Stimulated activated CD4-positive, alpha-beta T cell treated with anti-CD3 and anti-CD28 coated beads, Interleukin-12 subunit alpha, Interleukin-12 subunit beta, amount 100 ng/mL, for 48 hours (primary cell): ENCODE results near the gene METTL3.

Experiments used
- DNase-seq, 3 donors: peaks; one replicate each; pipeline ENCODE4 v3.0.0-alpha.2; 2020; ENCODE audit warnings: low read depth in 2 of 3, low spot score in 1 of 3

METTL3 gene

DNA sequence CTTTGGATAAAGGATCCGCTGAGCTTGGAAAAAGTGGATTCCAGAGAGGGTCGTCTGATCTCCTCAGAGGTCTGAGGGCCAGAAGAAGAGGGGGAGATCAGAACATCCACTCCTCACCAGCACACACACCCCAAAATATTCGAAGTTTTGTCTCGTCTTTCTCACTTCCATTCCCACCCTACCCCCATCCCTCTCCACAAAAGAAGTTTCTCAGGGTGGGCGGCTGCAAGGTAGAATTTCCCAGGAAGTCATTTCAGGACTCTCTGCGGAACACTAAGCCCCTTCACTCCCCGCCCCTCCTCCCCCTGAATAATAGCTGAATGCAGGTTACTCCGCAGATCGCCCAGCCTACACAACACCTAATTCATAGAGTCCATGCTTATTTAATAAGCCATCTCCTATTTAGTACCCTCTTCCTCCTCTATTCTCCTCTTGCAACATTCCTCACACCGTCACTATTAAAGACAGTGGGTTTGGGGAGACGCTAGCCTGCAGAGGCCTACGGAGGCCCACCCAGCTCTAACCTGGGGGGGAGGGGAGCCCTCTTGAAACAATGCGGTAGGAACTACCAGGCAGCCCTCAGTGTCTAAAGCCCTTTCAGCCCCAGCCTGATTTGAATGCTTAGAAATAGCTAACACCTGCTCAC, 15.7 kb upstream of the METTL3 start:
- no peak for DNase-seq

- DNase-seq: peak; percentile 52 to 70 (median 63)
Observed at GRCh38 chr14:21525962-21526671, 15.0 kb upstream of the METTL3 start, which contains the start of gene SALL2. SALL2 (minus strand) TSS chr14:21526346; CDS start chr14:21526127, 219 bp downstream.

- DNase-seq: no peak
Observed at GRCh38 chr14:21525571-21525961, 14.4 kb upstream of the METTL3 start.

DNA sequence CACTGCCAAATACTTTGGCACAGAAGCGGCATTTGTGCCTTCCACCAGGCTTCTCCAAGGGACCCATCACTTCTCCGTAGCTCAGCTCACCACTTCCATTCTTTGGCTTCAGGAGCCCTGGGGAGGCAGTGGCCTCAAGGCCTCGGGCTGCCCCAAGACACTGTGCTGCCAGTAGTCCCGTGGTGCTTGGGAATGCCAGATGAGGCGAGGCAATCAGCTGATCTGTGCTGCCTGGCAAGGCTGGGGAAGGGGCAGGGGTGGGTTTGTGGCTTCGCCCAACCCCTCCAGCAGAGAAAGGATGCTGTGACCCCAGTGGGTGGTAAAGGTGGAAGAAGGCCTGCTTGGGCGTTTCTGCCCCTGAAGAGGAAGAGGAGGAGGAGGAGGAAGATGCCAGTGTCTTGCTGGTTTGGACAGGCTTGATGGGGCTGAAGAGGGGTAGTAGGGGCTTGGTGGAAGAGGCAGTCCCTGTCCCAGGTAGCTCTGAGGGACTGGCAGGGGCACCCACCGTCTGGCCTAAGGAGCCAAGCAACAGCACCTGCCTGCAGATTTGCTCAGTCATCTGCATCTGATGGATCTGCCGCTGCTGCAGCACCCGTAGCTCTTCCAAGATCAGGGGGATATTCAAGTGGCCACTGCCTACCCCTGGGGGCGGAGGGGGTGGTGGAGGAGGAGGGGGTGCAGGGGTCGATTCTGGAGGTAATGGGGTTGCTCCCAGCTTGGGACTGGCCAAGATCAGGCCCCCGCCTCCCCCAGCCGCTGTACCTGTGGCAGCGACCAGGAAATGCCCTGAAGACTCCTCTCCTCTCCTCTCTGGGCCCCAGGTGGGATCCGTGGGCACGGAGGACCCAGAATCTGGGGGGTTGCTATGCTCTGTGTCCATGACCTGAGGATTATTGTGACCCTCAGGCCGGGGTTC, 13.7 kb upstream of the METTL3 start:
- no peak for DNase-seq

DNA sequence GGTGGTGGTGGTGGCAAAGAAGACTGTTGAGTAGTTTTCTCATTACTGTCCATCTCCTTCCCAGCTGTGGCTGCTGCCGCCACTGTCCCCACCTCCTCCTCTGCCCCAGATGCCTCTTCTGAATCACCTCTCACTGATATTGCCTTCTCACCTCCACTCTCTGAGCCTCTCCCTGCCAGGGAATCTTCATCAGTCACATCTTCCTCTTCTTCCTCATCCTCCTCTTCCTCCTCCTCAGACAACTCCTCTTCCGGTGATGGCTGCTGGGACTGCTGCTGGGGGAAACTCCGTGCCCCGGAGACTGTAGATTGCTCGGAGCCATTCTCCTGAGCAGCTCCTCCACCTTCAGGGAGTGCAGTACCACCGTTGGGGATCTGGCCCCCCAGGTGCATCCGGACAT, 12.1 kb upstream of the METTL3 start:
- DNase-seq: no peak

- DNase-seq: no peak
Observed at GRCh38 chr14:21521501-21521900, 10.4 kb upstream of the METTL3 start.

DNA sequence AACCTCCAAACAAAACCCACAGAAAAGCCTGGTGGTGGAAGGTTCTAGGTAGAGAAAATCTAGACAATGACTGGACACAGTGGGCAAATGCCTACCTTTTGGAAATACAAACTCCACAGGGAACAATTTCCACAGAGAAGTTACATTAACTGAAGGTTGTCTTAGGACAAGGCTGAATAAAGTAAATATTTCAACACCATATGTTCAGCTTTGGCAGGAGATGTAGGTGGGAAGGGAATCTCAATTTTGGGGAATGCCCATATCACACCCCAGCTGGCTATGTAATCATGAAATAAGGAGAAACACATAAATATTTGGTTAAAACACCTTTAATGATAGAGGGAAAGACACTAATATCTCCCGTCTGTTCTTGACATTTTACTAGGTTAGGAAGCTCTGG, 9.6 kb upstream of the METTL3 start:
- DNase-seq: no peak

GRCh38 chr14:21518725-21519124, 7.6 kb upstream of the METTL3 start:
- no peak for DNase-seq

- no peak for DNase-seq
Observed at GRCh38 chr14:21514341-21514740, 3.2 kb upstream of the METTL3 start.

- DNase-seq: no peak
Observed at GRCh38 chr14:21509432-21510143, 1.6 kb downstream of the METTL3 start.

DNA sequence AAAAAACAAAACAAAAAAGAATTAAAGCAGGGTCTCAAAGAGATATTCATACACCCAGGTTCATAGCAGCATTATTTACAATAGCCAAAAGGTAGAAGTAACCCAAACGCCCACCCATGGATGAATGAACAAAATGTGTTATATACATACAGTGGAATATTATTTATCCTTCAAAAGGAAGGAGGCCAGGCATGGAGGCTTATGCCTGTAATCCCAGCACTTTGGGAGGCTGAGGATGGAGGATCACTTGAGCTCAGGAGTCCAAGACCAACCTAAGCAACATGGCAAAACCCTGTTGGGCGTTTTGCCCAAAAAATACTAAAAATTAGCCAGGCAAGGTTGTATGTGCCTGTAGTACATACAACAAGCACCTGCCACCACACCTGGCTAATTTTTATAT, 4.6 kb downstream of the METTL3 start:
- no peak for DNase-seq

GRCh38 chr14:21505012-21505553, 6.1 kb downstream of the METTL3 start:
- DNase-seq: peak in 1 of 3 donors; percentile 7

- DNase-seq: no peak
Observed at GRCh38 chr14:21503376-21503775, 7.8 kb downstream of the METTL3 start.

DNA sequence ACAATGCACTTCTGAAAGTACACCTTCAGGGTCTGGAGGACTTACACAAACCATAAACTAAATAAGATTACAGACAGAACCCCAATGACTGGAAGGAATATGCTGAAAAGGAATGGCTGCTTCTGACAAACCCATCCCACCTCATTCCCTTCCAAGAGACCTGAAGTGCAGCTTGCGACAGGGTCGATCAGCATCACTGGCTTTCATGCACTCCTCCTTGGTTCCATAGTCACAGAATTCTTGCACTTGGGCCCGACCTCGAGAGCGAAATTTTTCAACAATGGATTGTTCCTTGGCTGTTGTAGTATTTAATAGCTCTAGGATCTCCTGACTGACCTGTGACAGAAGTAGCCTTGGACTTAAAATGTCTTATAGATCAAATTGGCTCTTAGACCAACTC, 9.6 kb downstream of the METTL3 start:
- no peak for DNase-seq

GRCh38 chr14:21498540-21499526, 12.3 kb downstream of the METTL3 start:
- DNase-seq: peak in 1 of 3 donors; percentile 22

GRCh38 chr14:21496453-21496852, 14.7 kb downstream of the METTL3 start:
- no peak for DNase-seq

GRCh38 chr14:21494902-21495762, 16.0 kb downstream of the METTL3 start:
- no peak for DNase-seq

DNA sequence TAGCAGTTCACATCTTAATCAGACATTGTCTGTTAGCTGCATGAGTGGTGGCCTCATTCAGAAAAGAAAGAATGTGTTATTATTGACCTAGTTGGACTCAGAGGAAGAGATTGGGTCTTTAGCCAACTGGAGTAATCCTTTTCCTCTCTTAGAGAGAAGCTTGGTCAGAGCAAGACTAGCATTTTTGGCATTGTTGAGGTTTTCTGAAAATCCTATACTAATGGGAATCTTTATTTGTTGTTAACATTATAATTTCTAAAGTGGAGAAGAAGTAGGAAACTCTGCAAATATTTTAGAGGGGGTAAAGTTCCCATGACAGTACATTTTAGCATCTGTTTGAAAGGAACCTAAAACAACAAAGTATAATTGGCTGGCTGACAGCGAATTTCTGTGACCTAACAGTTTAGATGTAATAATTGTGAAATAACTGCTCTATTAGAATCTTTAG, 24.5 kb downstream of the METTL3 start:
- DNase-seq: no peak
